SIG-M5 treated with dmso at 0.1 percent for 504 hours (cell line): ENCODE data around the gene ZNF536.
"Not testable (repeated sequence)": the region's sequence is repeated elsewhere in the genome, so short reads cannot be mapped to it uniquely, and the experiment has no call there.

Experiments
- DNase-seq: peaks from one replicate; lab custom pipeline; 2025; ENCODE audit not compliant: unreplicated experiment; lab: John Stamatoyannopoulos, UW

ZNF536 gene

GRCh38 chr19:30340771-30341561 lies 31.2 kb upstream of the ZNF536 start:
- no peak for DNase-seq

- no peak for DNase-seq
Observed at GRCh38 chr19:30341611-30342201, 30.5 kb upstream of the ZNF536 start.

- DNase-seq: no peak
Observed at GRCh38 chr19:30342901-30343300, 29.3 kb upstream of the ZNF536 start.

GRCh38 chr19:30344446-30345425 lies 27.4 kb upstream of the ZNF536 start:
- no peak for DNase-seq

- DNase-seq: no peak
Observed at GRCh38 chr19:30345686-30346085, 26.5 kb upstream of the ZNF536 start.

GRCh38 chr19:30346468-30346867 lies 25.7 kb upstream of the ZNF536 start:
- DNase-seq: not testable (repeated sequence)

- DNase-seq: no peak
Observed at GRCh38 chr19:30349131-30349730, 23.0 kb upstream of the ZNF536 start.

GRCh38 chr19:30350692-30351663 lies 21.2 kb upstream of the ZNF536 start:
- DNase-seq: no peak

GRCh38 chr19:30351774-30352173 lies 20.4 kb upstream of the ZNF536 start:
- no peak for DNase-seq

GRCh38 chr19:30353394-30353945 lies 18.7 kb upstream of the ZNF536 start:
- no peak for DNase-seq

- DNase-seq: no peak
Observed at GRCh38 chr19:30355586-30355985, 16.6 kb upstream of the ZNF536 start.

- DNase-seq: no peak
Observed at GRCh38 chr19:30356951-30357579, 15.1 kb upstream of the ZNF536 start.

- no peak for DNase-seq
Observed at GRCh38 chr19:30357580-30357954, 14.6 kb upstream of the ZNF536 start.

- no peak for DNase-seq
Observed at GRCh38 chr19:30358319-30358718, 13.9 kb upstream of the ZNF536 start.

GRCh38 chr19:30358821-30359580 lies 13.2 kb upstream of the ZNF536 start:
- no peak for DNase-seq

- no peak for DNase-seq
Observed at GRCh38 chr19:30359936-30360335, 12.2 kb upstream of the ZNF536 start.

GRCh38 chr19:30360376-30361106 lies 11.6 kb upstream of the ZNF536 start:
- DNase-seq: no peak

- DNase-seq: no peak
Observed at GRCh38 chr19:30361107-30361447, 11.1 kb upstream of the ZNF536 start.
